Measurements from ENCODE around the gene TAP1.
"Not testable (repeated sequence)": the region's sequence is repeated elsewhere in the genome, so short reads cannot be mapped to it uniquely, and the experiment has no call there.

TAP1 gene

DNA sequence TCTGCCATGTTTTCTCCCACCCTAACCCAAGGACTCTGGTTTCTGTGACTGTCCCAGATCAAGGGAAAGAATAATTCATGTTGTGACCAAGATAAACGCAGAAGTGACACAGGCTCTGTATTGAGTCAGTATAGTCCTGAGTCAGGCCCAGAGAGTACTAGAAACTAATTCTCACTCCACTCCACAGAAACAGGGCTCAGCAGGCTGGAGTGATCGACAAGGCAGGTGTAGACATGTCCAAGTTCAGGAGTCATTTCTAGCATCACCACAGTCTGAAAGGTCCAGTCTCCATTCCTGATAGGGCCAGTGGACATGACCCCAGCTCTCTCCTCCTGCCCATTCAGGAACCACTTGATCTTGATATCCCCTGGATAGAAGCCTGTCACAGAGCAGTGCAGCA is 39.4 kb downstream of the TAP1 start:
- TF ChIP-seq, protein P1, sequence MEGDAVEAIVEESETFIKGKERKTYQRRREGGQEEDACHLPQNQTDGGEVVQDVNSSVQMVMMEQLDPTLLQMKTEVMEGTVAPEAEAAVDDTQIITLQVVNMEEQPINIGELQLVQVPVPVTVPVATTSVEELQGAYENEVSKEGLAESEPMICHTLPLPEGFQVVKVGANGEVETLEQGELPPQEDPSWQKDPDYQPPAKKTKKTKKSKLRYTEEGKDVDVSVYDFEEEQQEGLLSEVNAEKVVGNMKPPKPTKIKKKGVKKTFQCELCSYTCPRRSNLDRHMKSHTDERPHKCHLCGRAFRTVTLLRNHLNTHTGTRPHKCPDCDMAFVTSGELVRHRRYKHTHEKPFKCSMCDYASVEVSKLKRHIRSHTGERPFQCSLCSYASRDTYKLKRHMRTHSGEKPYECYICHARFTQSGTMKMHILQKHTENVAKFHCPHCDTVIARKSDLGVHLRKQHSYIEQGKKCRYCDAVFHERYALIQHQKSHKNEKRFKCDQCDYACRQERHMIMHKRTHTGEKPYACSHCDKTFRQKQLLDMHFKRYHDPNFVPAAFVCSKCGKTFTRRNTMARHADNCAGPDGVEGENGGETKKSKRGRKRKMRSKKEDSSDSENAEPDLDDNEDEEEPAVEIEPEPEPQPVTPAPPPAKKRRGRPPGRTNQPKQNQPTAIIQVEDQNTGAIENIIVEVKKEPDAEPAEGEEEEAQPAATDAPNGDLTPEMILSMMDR (IDR thresholded peaks at IDR 0.05; ENCODE audit: borderline replicate concordance, control extremely low read depth, extremely low read depth, insufficient read depth, missing control alignments), result no peak
- in situ Hi-C loops (cut with MboI; ENCODE audit: low sequenced_read_pairs, unreplicated experiment), result no loop called here
- DNase-seq (ENCODE audit: low spot score), result no peak

DNA sequence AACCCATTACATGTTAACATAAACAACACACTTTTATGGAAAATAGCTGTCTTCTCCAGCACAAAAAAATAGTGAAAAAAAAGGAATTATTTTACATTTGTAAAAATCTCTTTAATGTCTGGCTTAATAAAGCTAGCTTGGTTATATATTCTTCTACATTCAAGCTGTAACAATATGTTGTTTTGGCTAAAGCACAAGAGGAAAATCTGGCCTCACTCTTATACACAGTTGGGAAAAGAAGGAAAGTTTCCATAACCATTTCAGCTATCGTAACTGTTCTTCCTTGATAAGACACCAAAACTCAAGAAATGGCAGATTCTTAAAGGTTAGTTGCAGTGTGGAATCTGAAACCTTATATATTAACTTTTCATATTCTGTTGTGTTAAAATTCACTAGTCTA is 44.3 kb downstream of the TAP1 start:
- TF ChIP-seq, protein P1 (IDR thresholded peaks at IDR 0.05; ENCODE audit: borderline replicate concordance, control extremely low read depth, extremely low read depth, insufficient read depth, missing control alignments), result no peak
- in situ Hi-C loops (cut with MboI; ENCODE audit: low sequenced_read_pairs, unreplicated experiment), result no loop called here
- DNase-seq (ENCODE audit: low spot score), result no peak

DNA sequence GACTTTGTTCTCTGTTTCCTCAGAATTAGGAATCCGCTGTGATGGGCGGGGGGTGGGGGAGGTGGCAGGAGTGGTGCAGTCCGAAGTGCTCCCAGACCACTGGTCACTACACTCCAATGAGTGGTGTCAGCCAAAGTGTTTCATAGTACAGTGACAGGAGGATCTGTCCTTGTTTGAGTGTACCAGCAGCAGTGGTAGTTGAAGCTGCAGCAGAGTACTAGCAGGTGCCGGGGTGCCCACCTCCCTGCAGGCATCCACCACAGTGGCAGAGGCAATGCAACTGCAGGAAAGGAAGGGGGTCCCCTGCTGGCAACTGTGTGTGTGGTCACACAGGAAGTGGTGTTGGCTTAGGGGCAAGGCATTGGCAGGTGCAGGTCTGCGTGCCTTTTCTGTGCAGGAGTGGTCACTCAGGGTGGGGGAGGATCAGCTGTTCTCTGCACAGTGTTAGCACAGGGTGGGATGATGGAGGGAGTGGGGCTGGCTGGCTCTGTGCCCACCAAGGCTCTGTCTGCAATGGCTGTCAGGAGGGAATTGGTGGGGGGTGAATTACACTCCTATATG is 46.4 kb downstream of the TAP1 start:
- in situ Hi-C loops (cut with MboI; ENCODE audit: low sequenced_read_pairs, unreplicated experiment), result no loop called here
- DNase-seq (ENCODE audit: low spot score), result no peak
- TF ChIP-seq, protein P1 (IDR thresholded peaks at IDR 0.05; ENCODE audit: borderline replicate concordance, control extremely low read depth, extremely low read depth, insufficient read depth, missing control alignments), result no peak

DNA sequence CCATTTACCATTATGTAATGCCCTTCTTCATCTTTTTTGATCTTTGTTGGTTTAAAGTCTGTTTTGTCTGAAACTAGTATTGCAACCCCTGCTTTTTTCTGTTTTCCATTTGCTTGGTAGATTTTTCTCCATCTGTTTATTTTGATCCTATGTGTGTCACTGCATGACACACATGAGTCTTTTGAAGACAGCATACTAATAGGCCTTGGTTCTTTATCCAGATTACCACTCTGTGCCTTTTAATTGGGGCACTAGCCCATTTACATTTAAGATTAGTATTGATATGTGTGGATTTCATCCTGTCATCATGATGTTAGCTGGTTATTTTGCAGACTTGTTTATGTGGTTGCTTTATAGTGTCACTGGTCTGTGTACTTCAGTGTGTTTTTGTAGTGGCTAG is 48.1 kb downstream of the TAP1 start:
- DNase-seq (ENCODE audit: low spot score); in situ Hi-C loops (cut with MboI; ENCODE audit: low sequenced_read_pairs, unreplicated experiment): not testable (repeated sequence)

DNA sequence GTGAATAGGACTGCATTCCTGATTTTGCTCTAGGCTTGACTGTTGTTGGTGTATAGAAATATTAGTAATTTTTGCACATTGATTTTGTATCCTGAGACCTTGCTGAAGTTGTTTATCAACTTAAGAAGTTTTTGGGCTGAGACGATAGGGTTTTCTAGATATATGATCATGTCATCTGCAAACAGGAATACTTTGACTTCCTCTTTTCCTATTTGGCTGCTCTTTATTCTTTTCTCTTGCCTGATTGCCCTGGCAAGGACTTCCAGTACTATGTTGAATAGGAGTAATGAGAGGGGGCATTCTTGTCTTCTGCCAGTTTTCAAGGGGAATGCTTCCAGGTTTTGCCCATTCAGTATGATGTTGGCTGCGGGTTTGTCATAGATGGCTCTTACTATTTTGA is 50.1 kb downstream of the TAP1 start:
- DNase-seq (ENCODE audit: low spot score), result no peak
- TF ChIP-seq, protein P1 (IDR thresholded peaks at IDR 0.05; ENCODE audit: borderline replicate concordance, control extremely low read depth, extremely low read depth, insufficient read depth, missing control alignments), result no peak
- in situ Hi-C loops (cut with MboI; ENCODE audit: low sequenced_read_pairs, unreplicated experiment), result no loop called here

DNA sequence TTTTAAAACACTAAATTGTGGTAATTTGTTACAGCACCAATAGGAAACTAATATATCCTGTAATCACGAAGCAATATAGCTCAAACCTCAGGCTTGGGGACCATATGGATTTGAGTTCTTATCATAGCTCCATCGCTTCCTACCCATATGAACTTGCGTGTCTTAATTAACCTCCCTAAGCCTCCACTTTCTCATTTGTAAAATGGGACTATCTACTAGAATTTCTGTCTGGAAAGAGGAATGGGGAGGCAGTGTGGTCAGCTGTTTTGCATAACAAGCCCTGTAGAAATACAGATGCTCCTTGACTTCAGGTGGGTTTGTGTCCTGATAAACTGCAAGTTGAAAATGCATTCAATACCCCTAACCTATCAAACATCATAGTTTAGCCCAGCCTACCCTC is 53.8 kb downstream of the TAP1 start:
- TF ChIP-seq, protein P1 (IDR thresholded peaks at IDR 0.05; ENCODE audit: borderline replicate concordance, control extremely low read depth, extremely low read depth, insufficient read depth, missing control alignments), result no peak
- in situ Hi-C loops (cut with MboI; ENCODE audit: low sequenced_read_pairs, unreplicated experiment), result loop anchor here (5.0 to 25.0 kb wide), 2 partner anchors 382 to 562 kb away; no protein-coding TSS in a partner anchor
- no peak for DNase-seq (ENCODE audit: low spot score)

DNA sequence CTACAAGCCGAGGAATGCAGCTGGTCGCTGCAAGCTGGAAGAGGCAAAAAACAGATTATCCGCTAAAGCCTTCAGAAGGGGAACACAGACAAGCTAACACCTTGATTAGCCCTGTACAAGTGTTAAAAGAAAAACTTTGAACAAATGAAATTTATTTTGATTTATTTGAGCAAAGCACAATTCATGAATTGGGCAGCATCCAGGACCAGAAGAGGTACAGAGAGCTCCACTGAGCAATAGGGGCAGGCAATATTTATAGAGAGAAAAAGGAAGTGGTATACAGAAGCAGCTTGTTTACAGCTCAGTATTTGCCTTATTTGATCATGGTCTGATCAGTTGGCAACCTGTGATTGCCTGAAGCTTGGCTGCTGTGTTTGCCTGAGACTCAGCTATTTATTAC is 54.3 kb downstream of the TAP1 start:
- TF ChIP-seq, protein P1 (IDR thresholded peaks at IDR 0.05; ENCODE audit: borderline replicate concordance, control extremely low read depth, extremely low read depth, insufficient read depth, missing control alignments), result no peak
- no peak for DNase-seq (ENCODE audit: low spot score)

More for the DNA sequence above, 54.3 kb downstream of the TAP1 start:
- in situ Hi-C loops (cut with MboI; ENCODE audit: low sequenced_read_pairs, unreplicated experiment), result loop anchor here (5.0 to 25.0 kb wide), 2 partner anchors 382 to 562 kb away; no protein-coding TSS in a partner anchor

All from GM13976 (cell line).